Measurements from ENCODE around the gene SULT1A2.
"Not testable (repeated sequence)": the region's sequence is repeated elsewhere in the genome, so short reads cannot be mapped to it uniquely, and the experiment has no call there.

The SULT1A2 gene

GRCh38 chr16:28596840-28597691 is at the start of gene SULT1A2:
Gene SULT1A2 (minus strand): TSS chr16:28597050. CDS start chr16:28595930, 1,120 bp downstream.
- no peak for FAIRE-seq

- FAIRE-seq, result not testable (repeated sequence)
Measured at GRCh38 chr16:28639959-28640358, 43.1 kb upstream of the SULT1A2 start.

- not testable (repeated sequence) for FAIRE-seq
Measured at GRCh38 chr16:28638359-28638758, 41.5 kb upstream of the SULT1A2 start.

- not testable (repeated sequence) for FAIRE-seq
Measured at GRCh38 chr16:28637765-28638164, 40.9 kb upstream of the SULT1A2 start, which contains the start of gene NPIPB8. Gene NPIPB8 (plus strand): TSS chr16:28638065. CDS start chr16:28638361, 296 bp downstream.

- not testable (repeated sequence) for FAIRE-seq
Measured at GRCh38 chr16:28636093-28636823, 39.4 kb upstream of the SULT1A2 start.

- not testable (repeated sequence) for FAIRE-seq
Measured at GRCh38 chr16:28630905-28631304, 34.1 kb upstream of the SULT1A2 start.

GRCh38 chr16:28623172-28623711 is 26.4 kb upstream of the SULT1A2 start:
- FAIRE-seq, result no peak

GRCh38 chr16:28622532-28623171 is 25.8 kb upstream of the SULT1A2 start:
- FAIRE-seq, result not testable (repeated sequence)

GRCh38 chr16:28621481-28622155 is 24.8 kb upstream of the SULT1A2 start:
- FAIRE-seq, result no peak

- FAIRE-seq, result not testable (repeated sequence)
Measured at GRCh38 chr16:28620316-28620715, 23.5 kb upstream of the SULT1A2 start.

GRCh38 chr16:28617874-28618273 is 21.0 kb upstream of the SULT1A2 start:
- FAIRE-seq, result no peak

- FAIRE-seq, result no peak
Measured at GRCh38 chr16:28616636-28617035, 19.8 kb upstream of the SULT1A2 start.

- FAIRE-seq, result not testable (repeated sequence)
Measured at GRCh38 chr16:28616224-28616577, 19.4 kb upstream of the SULT1A2 start.

- FAIRE-seq, result not testable (repeated sequence)
Measured at GRCh38 chr16:28615486-28616223, 18.8 kb upstream of the SULT1A2 start.

GRCh38 chr16:28614561-28614960 is 17.7 kb upstream of the SULT1A2 start:
- not testable (repeated sequence) for FAIRE-seq

- not testable (repeated sequence) for FAIRE-seq
Measured at GRCh38 chr16:28613912-28614311, 17.1 kb upstream of the SULT1A2 start.

- FAIRE-seq, result not testable (repeated sequence)
Measured at GRCh38 chr16:28612359-28613280, 15.8 kb upstream of the SULT1A2 start.

GRCh38 chr16:28610595-28611191 is 13.8 kb upstream of the SULT1A2 start:
- FAIRE-seq, result no peak

- FAIRE-seq, result no peak
Measured at GRCh38 chr16:28609631-28610594, 13.1 kb upstream of the SULT1A2 start, which contains the start of gene SULT1A1. Gene SULT1A1 (minus strand): TSS chr16:28610044. CDS start chr16:28608855, 1,189 bp downstream.

Data from islet of Langerhans (tissue), 1 donor.